Muscle of back (tissue), 13 donors: ENCODE data around the gene ZNF726. TPM values are rescaled to one million over a fixed set of nuclear protein-coding genes. Genes with fewer than 3 reads are reported as not detected.
"Not testable (repeated sequence)": the region's sequence is repeated elsewhere in the genome, so short reads cannot be mapped to it uniquely, and the experiment has no call there.

ENCODE experiments used
- DNase-seq, 3 donors: peaks; one replicate each; pipeline versions ENCODE4 v3.0.0 to v3.0.0-alpha.2; 2013
- long read RNA-seq, 9 donors: transcript quantifications; one replicate each; lab custom pipeline, GENCODE V29; 2026
- polyA plus RNA-seq, 10 donors: library from polyadenylated mRNA; unstranded; fragments of 120-200 nt; gene quantifications; one replicate each; pipeline ENCODE4 v1.2.1, GENCODE V29; 2013; ENCODE audit not compliant: insufficient read length in 10 of 10

Gene ZNF726
- polyA plus RNA-seq = 1 to 10 TPM; 2.6 to 6.0 (median 4.3) TPM
- long read RNA-seq, donor 1, partial matches to known transcripts = 0 of 1 reads
- long read RNA-seq, donor 1, other reads (novel, unspliced or antisense) = 0 of 1 reads
- long read RNA-seq, donor 2 = 0 reads
- long read RNA-seq, donor 3 = 0 reads
- long read RNA-seq, donor 4, partial matches to known transcripts = 0 of 1 reads
- long read RNA-seq, donor 4, other reads (novel, unspliced or antisense) = 0 of 1 reads
- long read RNA-seq, donor 5 = 0 reads
- long read RNA-seq, donor 6, partial matches to known transcripts = 0 of 2 reads
- long read RNA-seq, donor 6, other reads (novel, unspliced or antisense) = 0 of 2 reads
- long read RNA-seq, donor 7, partial matches to known transcripts = 0 of 1 reads
- long read RNA-seq, donor 7, other reads (novel, unspliced or antisense) = 0 of 1 reads
- long read RNA-seq, donor 8, partial matches to known transcripts = 0 of 1 reads
- long read RNA-seq, donor 8, other reads (novel, unspliced or antisense) = 0 of 1 reads
- long read RNA-seq, donor 9 = 0 reads

DNA sequence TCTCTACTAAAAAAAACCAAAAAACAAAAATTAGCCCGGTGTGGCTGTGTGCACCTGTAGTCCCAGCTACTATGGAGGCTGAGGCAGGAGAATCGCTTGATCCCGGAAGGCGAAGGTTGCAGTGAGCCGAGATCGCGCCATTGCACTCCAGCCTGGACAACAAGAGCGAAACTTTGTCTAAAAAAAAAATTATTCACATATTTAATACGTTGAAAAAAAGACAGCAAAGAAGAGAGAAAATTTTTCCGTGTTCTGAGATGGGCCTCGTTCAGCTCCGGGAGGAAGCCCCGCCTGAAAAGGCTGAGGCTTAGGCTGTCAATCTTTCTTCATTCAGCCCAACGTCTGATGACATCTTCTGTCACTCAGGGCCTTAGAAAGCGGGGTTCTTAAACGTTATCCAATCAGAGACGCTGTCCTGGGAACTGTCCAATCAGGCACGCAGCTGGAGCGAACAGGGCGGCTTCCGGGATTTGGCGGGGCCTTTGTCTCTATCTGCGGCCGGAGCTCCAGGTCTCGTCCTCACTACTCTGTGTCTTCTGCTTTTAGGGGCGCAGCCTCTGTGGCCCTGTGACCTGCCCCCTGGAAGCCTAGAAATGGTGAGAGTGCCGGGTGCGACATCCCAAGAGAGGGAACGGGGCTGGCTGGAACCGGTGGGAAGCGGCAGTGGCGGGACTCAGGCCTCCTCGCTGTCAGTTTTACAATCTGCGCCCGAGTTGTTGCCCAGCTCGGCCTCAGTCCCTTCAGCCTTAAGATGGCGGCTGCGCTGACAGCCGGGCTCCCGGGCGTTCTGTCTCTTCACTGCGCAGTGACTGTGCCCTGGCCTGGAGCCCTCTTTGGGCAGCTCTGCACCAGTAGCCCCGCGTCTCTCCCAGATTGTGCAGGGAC lies at the start of gene ZNF726:
Gene ZNF726, plus strand, starts transcription at position 485 of the 885 bp plus-strand sequence. Its CDS starts 109 bp downstream, at position 594.
- peak; percentile 96 to 97 (median 96) for DNase-seq

DNA sequence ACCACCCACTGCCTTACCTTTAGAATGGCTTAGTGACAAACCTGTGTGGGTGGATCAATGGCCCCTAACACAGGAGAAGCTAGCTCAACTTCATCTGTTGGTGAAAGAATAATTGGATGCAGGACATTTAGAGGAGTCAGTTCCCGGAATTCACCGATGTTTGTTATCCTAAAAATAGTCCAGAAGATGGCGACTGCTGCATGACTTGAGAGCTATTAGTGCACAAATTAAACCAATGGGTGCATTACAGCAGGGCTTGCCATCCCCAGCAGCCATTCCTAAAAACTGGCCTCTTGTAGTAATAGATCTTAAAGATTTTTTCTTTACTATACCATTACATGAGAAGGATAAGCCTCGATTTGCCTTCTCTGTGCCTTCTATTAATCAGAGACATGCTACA lies 46.8 kb upstream of the ZNF726 start:
- DNase-seq = no peak

DNA sequence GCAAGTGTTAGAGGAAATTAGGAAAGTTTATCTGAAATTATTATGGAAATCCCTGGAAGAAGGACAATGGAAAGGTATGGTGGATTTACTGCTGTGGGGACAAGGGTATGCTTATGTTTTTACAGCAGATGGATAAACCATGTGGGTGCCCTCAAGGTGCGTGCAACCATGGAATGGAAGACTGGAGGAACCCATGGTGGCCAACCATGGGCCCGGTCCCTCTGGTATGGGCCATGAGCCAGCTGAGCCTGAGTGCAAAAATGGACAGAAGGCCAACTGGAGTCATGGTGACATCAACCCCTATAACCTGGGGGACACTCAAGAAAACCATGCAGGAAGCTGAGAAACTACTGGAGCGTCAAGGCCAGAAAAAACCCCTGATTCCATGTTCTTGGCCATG lies 46.1 kb upstream of the ZNF726 start:
- no peak for DNase-seq

DNA sequence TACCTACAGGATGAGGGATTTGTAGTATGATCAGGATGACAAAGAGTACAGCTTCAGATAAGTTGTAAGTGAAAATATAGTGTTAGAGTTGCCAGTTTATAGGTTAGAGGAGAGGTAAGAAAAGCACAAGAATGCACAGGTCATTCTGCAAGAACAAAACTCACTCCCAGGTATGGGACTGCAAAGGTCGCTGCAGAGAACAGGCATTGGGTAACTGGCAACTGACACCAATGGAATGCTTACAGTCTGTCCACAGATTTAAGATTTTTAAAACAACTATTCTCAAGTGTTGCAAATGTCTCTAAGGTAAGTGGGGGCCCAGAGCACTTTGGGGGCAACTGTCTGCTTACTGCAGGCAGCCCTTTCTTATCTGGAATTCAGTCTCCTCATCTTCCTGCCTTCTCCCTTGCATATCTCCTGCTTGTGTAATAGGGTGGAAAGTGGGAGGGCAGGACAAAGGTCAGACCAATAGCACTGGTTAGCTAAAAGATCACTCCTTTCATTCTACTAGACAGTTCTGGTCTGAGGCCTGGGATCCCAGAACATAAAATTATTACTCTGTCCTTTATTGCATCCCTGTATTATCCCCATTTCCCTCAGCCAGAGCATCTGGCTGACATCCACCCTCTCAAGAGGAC lies 42.3 kb upstream of the ZNF726 start:
- DNase-seq = no peak

DNA sequence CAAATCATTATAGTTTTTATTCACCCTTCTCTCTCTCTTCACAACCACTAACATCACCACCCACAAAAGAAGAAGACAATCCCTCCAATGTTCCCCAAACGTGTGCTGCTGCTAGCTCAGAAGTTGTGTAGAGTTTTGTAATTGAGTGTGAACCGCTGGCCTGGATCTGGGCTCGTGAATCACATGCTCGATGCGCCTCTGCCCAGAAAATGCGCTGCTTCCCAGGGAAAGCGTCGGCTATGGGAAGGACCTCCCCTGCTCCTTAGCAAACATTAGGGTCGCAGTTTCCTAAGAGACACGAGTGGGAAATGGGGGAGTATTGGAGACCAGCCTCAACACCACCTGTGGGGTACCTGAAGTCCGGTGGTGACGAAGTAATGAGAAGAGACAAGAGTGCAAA lies 38.4 kb upstream of the ZNF726 start:
- DNase-seq = no peak

DNA sequence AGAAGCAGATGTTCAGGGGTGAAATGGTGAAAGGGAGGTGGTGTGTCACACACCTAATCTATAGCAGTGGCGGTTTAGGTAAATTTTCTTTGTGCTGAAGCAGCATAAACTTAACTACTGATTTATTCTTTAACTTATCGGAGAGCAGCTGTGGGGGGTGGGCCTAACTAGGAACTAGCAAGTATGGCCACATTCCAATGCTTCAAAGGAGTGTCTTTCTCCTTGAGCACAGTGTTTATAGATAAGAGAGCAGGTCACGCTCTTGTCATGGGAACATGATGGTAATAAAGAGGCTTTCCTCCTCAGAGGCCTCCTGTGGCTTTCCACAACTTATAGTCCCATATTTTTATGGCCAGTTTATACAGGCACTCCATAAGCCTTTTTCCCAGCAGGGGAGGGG lies 37.9 kb upstream of the ZNF726 start:
- DNase-seq = not testable (repeated sequence)

DNA sequence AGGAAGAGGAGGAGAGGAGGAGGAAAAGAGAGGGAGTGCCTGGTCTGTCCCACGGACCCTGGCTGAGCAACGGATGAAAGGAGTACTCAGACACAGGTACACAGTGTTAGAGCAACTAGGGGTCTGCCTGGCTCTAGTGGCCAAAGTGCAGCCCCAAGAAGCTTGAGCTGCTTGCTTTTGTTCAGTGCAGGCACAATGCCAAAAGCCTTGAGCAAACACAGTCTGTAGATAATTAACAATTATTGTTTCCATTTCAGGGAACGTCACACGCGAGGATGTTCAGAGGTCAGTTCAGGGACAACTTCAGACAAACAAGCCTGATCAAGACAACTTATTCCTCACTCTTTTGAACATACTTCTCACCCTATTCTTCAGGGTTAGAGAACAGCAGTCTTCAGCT lies 32.2 kb upstream of the ZNF726 start:
- DNase-seq = no peak

DNA sequence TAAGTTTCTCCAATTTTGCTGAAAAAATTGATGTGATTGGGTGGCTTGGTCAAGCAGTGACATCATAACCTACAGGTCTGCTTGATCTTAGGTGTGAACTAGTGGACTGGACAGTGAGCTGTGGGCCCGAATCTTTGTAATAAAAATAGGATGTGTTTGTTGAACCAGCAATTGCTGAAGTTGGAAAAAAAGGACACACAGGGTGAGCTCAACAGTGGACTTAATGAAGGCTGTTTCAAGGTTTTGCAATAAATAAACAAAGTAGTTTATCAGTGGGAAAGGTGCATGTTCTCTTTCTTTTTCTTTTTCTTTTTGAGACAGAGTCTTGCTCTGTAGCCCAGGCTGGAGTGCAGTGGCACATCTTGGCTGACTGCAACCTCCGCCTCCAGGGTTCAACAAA lies 30.3 kb upstream of the ZNF726 start:
- no peak for DNase-seq

DNA sequence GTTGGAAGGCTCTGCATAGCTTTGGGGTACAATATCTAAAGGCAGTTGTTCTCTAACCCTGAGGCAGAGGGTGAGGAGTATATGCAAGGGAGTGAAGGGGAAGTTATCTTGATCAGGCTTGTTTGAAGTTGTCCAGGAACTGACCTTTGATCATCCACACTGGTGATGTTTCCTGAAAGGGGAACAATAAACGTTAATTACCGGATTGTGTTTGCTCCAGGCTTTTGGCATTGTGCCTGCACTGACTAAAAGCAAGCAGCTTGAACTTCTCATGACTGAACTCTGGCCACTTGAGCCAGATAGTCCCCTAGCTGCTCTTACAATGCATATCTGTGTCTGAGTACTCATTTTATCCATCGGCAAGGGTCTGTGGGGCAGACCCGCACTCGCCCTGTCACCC lies 27.0 kb upstream of the ZNF726 start:
- no peak for DNase-seq

DNA sequence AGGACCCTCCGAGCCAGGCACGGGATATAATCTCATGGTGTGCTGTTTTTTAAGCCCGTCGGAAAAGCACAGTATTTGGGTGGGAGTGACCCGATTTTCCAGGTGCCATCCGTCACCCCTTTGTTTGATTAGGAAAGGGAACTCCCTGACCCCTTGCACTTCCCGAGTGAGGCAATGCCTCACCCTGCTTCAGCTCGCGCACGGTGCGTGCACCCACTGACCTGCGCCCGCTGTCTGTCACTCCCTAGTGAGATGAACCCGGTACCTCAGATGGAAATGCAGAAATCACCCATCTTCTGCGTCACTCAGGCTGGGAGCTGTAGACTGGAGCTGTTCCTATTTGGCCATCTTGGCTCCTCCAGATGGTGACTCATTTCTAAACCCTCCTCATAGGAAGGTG lies 18.6 kb upstream of the ZNF726 start:
- DNase-seq = not testable (repeated sequence)

DNA sequence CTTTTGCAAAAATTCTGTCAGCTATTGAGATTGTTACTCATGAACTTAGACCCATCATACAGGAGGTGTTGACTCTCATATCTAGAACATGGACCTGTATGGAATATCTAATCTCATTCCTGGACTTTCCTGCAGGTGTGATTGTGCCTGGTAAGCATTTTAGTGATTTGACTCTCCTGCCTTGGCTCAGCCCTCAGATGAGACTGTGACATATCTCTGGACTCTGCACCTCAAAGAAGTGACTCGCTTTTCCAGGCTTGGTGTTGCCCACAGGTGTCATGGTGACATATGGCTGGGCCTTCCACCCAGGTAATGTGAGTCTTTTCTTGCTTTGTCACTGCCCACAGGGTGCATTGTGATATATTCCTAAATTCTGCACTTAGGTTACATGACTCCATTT lies 17.8 kb upstream of the ZNF726 start:
- no peak for DNase-seq

DNA sequence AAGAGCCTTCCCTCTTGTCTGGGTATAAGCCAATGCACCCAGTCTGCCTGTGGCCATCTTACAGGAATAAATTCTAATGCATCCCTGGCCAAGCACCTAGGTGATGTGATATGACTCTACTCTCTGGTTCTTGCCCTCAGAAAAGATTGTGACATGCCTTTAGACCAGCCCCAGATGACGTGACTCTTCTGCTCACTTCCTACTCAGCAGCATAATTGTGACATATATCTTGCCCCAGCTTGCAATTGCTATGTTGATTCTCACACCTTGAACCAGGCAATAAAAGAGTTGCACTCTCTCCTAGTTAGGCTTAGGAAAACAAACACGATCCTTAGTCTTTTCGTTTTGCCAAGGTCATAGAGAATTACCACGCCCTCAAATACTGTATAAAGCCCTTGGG lies 13.3 kb upstream of the ZNF726 start:
- no peak for DNase-seq

DNA sequence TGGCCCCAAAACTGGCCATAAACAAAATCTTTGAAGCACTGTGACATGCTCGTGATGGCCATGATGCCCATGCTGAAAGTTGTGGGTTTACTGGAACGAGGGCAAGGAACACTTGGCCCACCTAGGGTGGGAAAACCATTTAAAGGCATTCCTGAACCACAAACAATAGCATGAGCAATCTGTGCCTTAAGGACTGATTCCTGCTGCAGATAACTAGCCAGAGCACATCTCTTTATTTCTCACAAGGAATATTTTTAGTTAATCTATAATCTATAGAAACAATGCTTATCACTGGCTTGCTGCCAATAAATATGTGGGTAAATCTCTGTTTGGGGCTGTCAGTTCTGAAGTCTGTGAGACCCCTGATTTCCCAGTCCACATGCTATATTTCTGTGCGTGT lies 10.3 kb upstream of the ZNF726 start:
- DNase-seq = no peak

DNA sequence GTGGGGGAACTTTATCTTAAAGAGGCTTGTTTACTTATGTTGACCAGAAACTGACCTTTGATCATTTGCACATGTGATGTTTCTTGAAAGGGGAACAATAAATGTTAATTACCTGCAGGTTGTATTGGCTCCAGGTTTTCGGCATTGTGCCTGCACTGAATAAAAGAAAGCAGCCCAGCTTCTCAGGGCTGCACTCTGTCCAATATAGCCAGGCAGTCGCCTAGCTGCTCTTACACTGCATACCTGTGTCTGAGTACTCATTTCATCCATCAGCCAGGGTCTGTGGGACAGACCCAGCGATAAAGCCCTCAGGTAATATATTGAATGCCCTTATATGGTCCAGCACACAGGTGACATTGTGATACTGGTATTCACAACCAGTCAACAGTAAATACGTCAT lies 8.9 kb upstream of the ZNF726 start:
- no peak for DNase-seq

DNA sequence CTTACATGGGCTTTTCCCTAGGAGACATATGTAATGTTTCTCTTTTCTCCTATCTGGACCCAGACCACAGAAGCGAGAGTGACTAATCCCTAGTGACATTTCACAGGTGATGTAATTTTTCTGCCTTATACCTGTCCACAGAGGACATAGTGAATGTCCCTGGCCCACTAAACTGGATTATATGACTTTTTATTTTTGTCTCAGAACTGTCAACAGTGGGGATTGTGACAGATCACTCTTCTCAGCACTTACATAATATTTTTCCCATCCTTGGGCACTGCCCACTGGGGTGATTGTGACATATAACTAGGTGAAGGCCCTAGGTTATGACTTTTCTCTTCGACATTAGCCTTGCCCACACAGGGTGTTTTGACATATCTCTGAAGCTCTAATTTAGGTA lies 7.9 kb upstream of the ZNF726 start:
- DNase-seq = no peak

DNA sequence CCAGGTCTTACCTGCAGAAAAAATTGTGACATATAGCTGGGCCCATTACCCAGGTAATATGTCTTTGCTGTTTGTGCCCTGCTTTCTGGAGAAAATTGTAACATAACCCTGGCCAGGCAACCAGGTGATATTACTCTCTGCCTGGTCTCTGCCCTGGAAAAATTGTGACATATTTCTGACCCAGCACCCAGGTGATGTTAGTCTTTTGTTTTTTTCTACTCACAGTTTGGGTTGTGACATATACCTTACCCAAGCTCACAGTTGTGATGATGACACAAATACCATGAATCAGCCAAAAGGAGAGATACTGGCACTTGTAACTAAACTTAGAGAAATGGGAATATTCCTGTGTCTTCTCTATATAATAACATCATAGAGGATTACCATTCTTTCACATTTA lies 6.5 kb upstream of the ZNF726 start:
- no peak for DNase-seq

DNA sequence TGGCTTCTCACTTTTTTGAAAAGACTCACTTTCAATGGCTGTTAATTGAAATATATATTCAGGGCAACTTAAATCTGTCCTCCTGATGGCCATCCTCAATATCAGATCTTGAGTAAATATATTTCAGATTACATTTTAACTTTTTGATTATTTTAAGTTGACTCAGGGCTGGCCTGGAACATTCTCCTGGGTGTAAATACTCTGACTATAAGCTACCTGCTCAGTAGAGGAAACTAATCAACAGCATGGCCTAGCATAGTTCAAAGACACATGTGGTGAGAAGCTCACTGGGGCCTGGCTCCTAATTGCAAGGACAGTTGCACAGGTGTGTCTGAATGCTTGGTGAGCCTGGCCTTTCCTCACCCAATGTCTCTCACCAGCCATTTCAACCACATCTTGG lies 5.5 kb upstream of the ZNF726 start:
- DNase-seq = no peak

DNA sequence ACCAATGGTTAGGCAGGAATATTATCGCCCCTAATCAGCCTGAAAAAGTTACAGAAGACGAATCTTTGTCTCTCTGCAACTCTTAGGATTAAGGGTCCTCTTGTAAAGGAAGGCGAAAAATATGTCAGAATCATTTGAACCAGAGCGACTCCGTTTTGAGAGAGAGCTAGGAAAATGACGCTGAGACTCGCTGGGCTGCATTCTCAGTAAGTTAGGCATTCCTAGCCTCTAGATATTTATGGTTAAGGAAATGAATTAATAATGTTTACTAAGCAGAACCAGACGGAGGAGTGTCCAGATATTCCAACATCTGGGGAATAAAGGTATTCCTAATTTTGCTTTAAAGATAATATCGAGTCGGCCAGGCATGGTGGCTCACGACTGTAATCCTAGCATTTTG lies 755 bp upstream of the ZNF726 start:
- DNase-seq = peak in 1 of 3 donors; percentile 20

DNA sequence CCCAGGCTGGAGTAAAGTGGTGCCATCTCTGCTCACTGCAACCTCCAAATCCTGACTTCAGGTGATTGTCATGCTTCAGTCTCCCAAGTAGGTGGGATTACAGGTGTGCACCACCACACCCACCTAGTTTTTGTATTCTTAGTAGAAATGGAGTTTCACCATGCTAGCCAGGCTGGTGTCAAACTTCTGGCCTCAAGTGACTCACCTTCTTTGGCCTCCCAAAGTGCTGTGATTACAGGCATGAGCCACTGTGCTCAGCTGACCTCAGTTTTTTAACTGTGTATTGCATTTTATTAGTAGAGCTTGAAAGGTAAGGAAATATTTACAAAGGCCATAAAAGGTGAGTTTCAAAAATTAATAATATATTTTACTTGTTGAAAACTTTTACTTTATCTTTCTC lies 2.3 kb downstream of the ZNF726 start:
- DNase-seq = no peak

DNA sequence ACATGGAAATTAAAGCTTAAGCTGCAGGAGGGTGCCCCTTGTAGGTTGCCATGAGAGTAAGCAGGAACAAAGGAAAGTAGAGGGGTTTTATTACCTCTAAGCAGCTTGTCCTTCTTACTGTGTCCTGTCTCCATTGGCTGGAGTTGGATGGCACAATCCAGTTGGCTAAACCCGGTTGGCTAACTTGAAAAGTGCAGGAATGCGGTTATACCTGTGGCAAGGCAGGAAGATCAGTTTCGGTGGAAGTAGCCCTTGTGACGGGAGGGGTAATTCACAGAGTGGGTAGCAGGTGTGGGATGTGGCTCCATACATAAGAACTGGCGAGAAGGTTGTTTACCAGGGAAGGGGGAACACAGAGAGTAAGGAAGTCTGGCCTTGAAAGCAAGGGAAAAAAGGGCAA lies 3.2 kb downstream of the ZNF726 start:
- no peak for DNase-seq

DNA sequence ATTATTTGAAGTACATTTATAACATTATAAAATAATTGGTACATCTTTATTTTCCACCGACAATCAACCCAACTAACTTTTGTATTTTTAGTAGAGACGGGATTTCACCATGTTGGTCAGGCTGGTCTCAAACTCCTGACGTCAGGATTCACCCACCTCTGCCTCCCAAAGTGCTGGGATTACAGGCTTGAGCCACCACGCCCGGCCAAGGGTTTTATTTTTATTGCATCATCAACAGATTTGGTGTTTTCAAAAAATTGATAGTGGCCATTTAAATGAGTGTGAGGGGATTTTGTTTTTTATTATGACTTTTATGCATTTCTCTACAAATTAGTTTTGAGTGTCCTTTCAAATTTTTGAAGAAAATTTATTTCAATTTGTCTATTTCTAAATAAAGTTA lies 10.6 kb downstream of the ZNF726 start:
- no peak for DNase-seq

DNA sequence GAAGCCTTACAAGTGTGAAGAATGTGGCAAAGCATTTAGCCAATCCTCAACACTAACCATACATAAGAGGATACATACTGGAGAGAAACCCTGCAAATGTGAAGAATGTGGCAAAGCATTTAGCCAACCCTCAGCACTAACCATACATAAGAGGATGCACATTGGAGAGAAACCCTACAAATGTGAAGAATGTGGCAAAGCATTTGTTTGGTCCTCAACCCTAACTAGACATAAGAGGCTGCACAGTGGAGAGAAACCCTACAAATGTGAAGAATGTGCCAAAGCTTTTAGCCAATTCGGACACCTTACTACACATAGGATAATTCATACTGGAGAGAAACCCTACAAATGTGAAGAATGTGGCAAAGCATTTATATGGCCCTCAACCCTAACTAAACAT lies 18.2 kb downstream of the ZNF726 start:
- DNase-seq = no peak
